CD4-positive, alpha-beta T cell treated with Interleukin-15 for 1 hour (primary cell): ENCODE data around the gene ABCC12.
"Not testable (repeated sequence)": the region's sequence is repeated elsewhere in the genome, so short reads cannot be mapped to it uniquely, and the experiment has no call there.

Source experiments
- DNase-seq: peaks from one replicate; pipeline ENCODE4 v3.0.0-alpha.2; 2020

Gene ABCC12

GRCh38 chr16:48155926-48156789 lies at the start of gene ABCC12:
ABCC12 (minus strand) TSS chr16:48155993; CDS start chr16:48146424, 9,569 bp downstream.
- DNase-seq: no peak

DNA sequence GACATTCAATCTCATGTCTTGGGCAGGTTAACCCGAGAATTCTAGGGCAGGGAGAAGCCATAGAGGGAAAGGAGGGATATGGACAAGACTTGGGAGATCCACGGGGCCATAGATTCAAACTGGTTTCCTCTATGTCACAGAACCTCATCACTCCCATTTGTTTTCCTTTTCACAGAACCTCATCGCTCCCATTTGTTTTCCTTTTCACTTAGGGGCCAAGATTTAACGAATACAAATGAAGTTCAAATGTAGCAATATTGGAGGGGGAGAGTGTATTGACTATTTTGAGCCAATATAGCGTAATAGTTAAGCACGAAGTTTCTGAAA lies 49.0 kb upstream of the ABCC12 start:
- no peak for DNase-seq

- no peak for DNase-seq
Measured at GRCh38 chr16:48203974-48204824, 48.4 kb upstream of the ABCC12 start.

GRCh38 chr16:48201515-48202201 lies 45.9 kb upstream of the ABCC12 start:
- DNase-seq: no peak

DNA sequence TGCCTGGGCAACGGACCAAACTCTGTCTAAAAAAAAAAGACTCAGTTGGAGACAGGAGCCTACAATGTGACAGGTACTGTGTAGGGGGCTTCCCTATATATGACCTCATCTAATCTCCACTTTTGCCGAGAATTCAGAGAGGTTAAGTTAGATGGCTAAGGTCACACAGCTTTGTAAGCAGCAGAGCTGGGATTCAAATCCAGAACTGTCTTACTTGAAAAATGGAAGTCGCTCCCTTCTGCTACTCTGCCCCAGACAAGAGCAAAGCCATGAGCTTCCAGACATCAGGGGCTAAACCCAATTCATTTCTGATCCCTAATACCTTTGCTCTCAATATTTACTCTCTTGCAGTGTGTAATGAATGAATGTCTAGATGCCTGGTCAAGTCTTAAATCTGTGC lies 41.5 kb upstream of the ABCC12 start:
- no peak for DNase-seq

DNA sequence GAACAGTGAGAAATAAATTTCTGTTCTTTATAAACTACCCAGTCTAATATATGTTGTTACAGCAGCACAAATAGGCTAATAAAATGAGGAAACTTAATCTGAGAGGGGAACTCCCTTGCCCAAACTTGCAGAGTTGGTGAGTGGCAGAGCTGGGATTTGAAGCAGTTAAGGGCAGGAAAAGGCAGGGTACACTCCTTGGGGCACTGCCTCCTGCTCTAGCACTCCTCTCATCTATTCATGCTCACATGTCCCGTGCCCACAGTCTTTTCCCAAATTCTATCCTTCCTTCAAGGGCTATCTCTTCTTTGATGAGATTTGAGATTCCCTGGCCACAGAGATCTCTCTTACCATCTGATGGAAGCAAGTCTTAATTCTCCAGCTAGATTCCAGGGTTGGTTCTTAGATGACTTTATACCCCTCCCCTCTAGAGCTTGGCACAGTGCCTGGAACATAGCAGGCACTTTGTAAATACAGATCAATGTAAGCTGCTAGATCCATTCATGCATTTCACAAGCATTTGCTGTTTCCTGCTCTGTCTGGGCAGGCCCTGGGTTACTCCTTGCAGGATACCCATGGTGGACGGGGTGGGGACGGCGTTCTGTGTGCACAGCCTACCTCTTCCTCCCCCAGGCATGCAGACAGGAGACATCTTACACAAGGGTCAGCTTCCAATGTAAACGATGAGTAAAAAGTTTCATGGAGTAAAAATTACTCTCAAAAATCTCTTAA lies 39.2 kb upstream of the ABCC12 start:
- DNase-seq: no peak

DNA sequence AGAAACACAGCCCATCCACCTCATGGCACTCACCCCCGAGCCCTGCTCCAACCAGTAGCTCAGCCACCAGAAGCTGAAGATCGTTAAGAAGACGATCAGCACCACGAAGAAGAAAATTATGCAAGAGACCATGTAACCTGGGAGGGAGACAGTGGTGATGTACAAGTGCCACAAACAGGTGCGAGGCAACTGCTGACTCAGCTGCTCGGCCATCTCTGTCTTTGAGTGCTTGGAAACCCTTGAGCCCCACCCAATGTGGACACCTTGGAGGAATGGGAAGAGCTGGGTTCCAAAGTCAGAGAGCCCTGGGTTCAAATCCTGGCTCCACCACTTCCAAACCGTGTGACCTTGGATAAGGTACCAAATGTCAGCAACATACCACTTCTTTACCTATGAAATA lies 38.1 kb upstream of the ABCC12 start:
- no peak for DNase-seq

DNA sequence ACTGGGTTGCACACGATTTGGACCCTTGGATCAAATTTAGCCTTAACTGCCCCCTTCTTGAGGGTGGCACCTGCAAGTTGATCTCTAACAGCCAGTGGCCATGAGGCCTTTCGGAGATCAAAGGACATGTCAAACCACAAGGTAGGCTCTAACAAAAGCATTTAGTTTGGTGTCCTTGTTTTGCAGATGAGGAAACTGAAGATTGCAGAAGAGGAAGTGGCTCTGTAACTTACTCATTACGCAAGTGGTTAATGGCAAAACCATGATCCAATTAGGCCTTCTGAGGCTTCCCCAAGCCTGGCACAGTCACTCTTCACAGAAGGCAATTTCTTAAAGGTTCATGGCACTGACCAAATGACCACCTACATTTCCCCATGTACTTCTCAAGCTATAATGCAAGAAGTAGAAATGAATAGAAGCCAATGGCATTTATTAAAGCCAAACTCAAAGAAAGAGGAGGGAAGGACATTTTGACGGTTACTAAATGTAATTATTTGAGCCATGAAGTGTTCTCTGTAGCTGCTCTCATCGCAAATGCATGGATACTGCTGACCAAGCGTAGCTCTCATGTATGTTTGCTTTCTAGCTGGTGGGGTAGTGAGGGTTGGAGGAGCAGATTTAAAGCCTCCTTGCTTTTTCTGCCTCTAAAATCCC lies 32.8 kb upstream of the ABCC12 start:
- DNase-seq: no peak

GRCh38 chr16:48187779-48188178 lies 32.0 kb upstream of the ABCC12 start:
- no peak for DNase-seq

GRCh38 chr16:48184681-48185080 lies 28.9 kb upstream of the ABCC12 start:
- no peak for DNase-seq

GRCh38 chr16:48182979-48183537 lies 27.3 kb upstream of the ABCC12 start:
- DNase-seq: no peak

DNA sequence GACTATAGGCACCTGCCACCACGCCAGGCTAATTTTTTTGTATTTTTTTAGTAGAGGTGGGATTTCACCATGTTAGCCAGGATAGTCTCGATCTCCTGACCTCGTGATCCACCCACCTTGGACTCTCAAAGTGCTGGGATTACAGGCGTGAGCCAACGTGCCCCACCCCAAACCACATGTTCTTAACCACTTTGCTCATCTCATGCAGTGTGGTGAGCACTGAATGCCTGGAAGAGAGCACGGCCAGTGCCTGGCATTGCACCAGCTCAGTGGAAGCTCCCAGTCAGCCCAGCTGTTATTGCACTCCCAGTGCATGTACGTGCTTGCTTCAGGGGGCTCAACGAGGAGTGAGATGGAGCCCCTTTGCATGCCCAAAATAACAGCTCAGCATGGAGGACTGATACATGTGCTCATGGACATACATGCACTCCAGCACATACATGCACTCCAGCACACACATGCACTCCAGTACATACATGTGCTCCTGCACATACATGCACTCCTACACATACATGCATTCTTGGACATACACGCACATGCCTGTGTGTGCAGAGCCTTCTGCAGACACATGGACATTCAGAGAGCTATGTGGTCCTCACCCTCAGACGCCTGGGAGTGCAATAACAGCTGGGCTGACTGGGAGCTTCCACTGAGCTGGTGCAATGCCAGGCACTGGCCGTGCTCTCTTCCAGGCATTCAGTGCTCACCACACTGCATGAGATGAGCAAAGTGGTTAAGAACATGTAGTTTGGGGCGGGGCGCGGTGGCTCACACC lies 26.1 kb upstream of the ABCC12 start:
- DNase-seq: not testable (repeated sequence)

DNA sequence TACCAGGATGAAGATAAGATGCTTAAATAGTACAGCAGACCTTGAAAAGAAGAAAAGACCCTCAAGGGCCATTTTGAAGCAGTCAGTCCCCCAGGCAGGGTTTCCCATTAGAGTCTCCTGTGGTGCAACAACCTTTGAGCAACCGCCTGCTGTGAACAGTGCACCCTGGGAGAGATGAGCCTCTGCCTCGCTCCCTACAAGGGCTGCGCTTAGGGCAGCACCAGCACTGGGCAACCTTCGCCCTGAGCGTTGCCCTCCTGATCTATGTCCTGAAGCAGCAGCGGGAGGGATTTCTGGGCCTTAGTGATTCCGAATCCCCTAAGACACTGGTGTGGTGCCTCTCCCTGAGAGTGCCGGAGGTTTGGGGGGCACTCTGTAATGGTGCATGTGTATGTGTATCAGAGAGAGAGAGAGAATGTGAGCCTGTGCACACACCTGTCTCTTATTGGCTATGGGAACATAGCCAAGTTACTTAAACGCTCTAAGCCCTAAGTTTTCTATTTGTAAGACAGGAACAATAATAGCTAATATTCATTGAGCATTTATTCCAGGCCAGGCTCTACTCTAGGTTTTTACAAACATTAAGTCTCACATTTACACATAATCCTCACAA lies 25.2 kb upstream of the ABCC12 start:
- no peak for DNase-seq

GRCh38 chr16:48176635-48177408 lies 21.0 kb upstream of the ABCC12 start:
- no peak for DNase-seq

DNA sequence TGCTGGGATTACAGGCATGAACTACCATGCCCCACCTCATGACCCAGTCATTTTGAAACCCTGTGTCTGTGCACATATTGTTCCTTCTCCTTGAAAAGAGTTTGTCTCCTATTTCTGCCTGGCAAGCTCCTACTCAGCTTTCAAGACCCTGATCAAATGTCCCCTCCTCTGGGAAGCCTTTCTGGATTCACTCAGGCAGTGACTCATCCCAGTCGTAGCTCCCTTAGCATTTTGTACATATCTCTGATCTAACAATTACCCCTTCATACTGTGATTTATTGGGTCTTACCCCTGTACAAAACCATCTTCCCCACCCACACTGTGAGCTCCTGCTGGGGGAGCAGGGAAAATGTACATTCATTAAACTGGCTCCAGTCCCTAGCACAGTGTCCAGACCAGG lies 18.1 kb upstream of the ABCC12 start:
- DNase-seq: no peak

- no peak for DNase-seq
Measured at GRCh38 chr16:48172682-48173081, 16.9 kb upstream of the ABCC12 start.

- no peak for DNase-seq
Measured at GRCh38 chr16:48169896-48170295, 14.1 kb upstream of the ABCC12 start.

GRCh38 chr16:48168075-48168474 lies 12.3 kb upstream of the ABCC12 start:
- no peak for DNase-seq

DNA sequence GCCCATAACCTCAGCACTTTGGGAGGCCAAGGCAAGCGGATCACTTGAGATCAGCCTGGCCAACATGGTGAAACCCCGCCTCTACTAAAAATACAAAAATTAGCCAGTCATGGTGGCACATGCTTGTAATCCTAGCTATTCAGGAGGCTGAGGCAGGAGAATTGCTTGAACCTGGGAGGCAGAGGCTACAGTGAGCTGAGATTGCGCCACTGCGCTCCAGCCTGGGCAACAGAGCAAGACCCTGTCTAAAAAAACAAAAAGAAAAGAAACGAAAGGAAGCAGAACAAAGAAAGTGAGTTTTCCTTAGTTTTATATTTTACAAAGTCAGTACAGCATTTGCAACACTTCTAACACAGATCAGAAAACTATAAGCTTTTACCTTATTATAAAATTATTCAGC lies 10.8 kb upstream of the ABCC12 start:
- not testable (repeated sequence) for DNase-seq
